Measurements from ENCODE around the gene FHAD1.

Gene FHAD1

GRCh38 chr1:15218287-15219279 is 28.4 kb upstream of the FHAD1 start:
- no peak for DNase-seq

- no peak for DNase-seq
Observed at GRCh38 chr1:15219280-15220023, 27.6 kb upstream of the FHAD1 start.

- DNase-seq: no peak
Observed at GRCh38 chr1:15220024-15220392, 27.0 kb upstream of the FHAD1 start.

GRCh38 chr1:15220825-15221431 is 26.1 kb upstream of the FHAD1 start:
- no peak for DNase-seq

- DNase-seq: no peak
Observed at GRCh38 chr1:15222653-15223303, 24.2 kb upstream of the FHAD1 start.

- DNase-seq: no peak
Observed at GRCh38 chr1:15224259-15224869, 22.7 kb upstream of the FHAD1 start.

GRCh38 chr1:15224974-15225373 is 22.0 kb upstream of the FHAD1 start:
- DNase-seq: no peak

- no peak for DNase-seq
Observed at GRCh38 chr1:15225461-15225860, 21.6 kb upstream of the FHAD1 start.

- no peak for DNase-seq
Observed at GRCh38 chr1:15226388-15227255, 20.4 kb upstream of the FHAD1 start.

- no peak for DNase-seq
Observed at GRCh38 chr1:15229707-15230131, 17.3 kb upstream of the FHAD1 start.

- no peak for DNase-seq
Observed at GRCh38 chr1:15231714-15232201, 15.3 kb upstream of the FHAD1 start.

- DNase-seq: no peak
Observed at GRCh38 chr1:15233689-15234088, 13.3 kb upstream of the FHAD1 start.

GRCh38 chr1:15236321-15236721 is 10.7 kb upstream of the FHAD1 start:
- no peak for DNase-seq

GRCh38 chr1:15236746-15237145 is 10.3 kb upstream of the FHAD1 start:
- DNase-seq: no peak

GRCh38 chr1:15238789-15239188 is 8.2 kb upstream of the FHAD1 start:
- no peak for DNase-seq

- no peak for DNase-seq
Observed at GRCh38 chr1:15242766-15243165, 4.3 kb upstream of the FHAD1 start.

GRCh38 chr1:15243275-15244043 is 3.6 kb upstream of the FHAD1 start:
- no peak for DNase-seq

- no peak for DNase-seq
Observed at GRCh38 chr1:15244813-15245212, 2.2 kb upstream of the FHAD1 start.

- no peak for DNase-seq
Observed at GRCh38 chr1:15245593-15246360, 1.2 kb upstream of the FHAD1 start.
